IMR-90 (cell line): Measurements from ENCODE around the gene ZNF439. TPM values are rescaled to one million over a fixed set of nuclear protein-coding genes. Genes with fewer than 3 reads are reported as not detected.

ENCODE experiments used
- ATAC-seq: fragments of 200-7000 bp; cut with Tn5 transposase; 2 replicates; pipeline ENCODE4 v1.9.1; 2020; ENCODE audit warnings: low read depth, mild to moderate bottlenecking, moderate library complexity
- Bru-seq: library from RNA; stranded (reverse); fragments of 400-500 nt; gene quantifications from one replicate; lab custom pipeline; 2021; lab: Mats Ljungman, UMichigan
- BruChase-seq, 2 experiments: library from RNA; stranded (reverse); fragments of 400-500 nt; gene quantifications; one replicate each; lab custom pipeline; 2021; lab: Mats Ljungman, UMichigan
- BruUV-seq: library from RNA; stranded (reverse); fragments of 400-500 nt; replicated peaks from 2 replicates; lab custom pipeline; 2021; lab: Mats Ljungman, UMichigan
- CTCF ChIA-PET: fragments of 300-600 bp; formaldehyde crosslinking; extraction: SDS; loops from one replicate; lab custom pipeline; 2021; ENCODE audit warnings: antibody characterized with exemption; lab: Yijun Ruan, JAX
- POLR2A ChIA-PET: fragments of 300-600 bp; sonication (Branson Sonifier 250); formaldehyde crosslinking; loops from one replicate; lab custom pipeline; 2022; ENCODE audit warnings: antibody characterized with exemption; ENCODE audit not compliant: unreplicated experiment; lab: Charles Lee
- DNase-seq: peaks from one replicate; pipeline ENCODE4 v3.0.0; 2013
- H2AFZ ChIP-seq: replicated peaks from 2 replicates; pipeline ENCODE3; 2013; ENCODE audit warnings: low read length, mild to moderate bottlenecking; ENCODE audit not compliant: poor library complexity
- H2AK5ac ChIP-seq: 2 replicates; pipeline ENCODE4 v1.6.1; 2013; ENCODE audit warnings: low read depth, low read length, inconsistent platforms
- H2AK9ac ChIP-seq: replicated peaks from 2 replicates; pipeline ENCODE3; 2013; ENCODE audit warnings: mild to moderate bottlenecking, low read depth, low read length, moderate library complexity; ENCODE audit not compliant: poor library complexity
- H2BK120ac ChIP-seq: 2 replicates; pipeline ENCODE4 v1.6.1; 2013; ENCODE audit warnings: low read depth, low read length, inconsistent platforms
- H2BK15ac ChIP-seq: 3 replicates; pipeline ENCODE4 v1.6.1; 2013; ENCODE audit warnings: low read depth, low read length, inconsistent platforms
- H2BK20ac ChIP-seq: 2 replicates; pipeline ENCODE4 v1.6.1; 2013; ENCODE audit warnings: low read depth, mild to moderate bottlenecking, inconsistent platforms, low read length, moderate library complexity
- H2BK5ac ChIP-seq: 2 replicates; pipeline ENCODE4 v1.6.1; 2013; ENCODE audit warnings: mild to moderate bottlenecking, low read depth, low read length, inconsistent platforms; ENCODE audit not compliant: poor library complexity, severe bottlenecking
- H3K14ac ChIP-seq: replicated peaks from 2 replicates; pipeline ENCODE4 v1.6.1; 2013; ENCODE audit warnings: low read depth, low read length, inconsistent platforms
- H3K18ac ChIP-seq: 2 replicates; pipeline ENCODE4 v1.6.1; 2013; ENCODE audit warnings: low read depth, low read length, control low read depth
- H3K23ac ChIP-seq: 2 replicates; pipeline ENCODE4 v1.6.1; 2013; ENCODE audit warnings: low read depth, low read length, inconsistent platforms
- H3K27ac ChIP-seq: 2 replicates; pipeline ENCODE4 v1.5.1; 2013; ENCODE audit warnings: mild to moderate bottlenecking, control low read depth, low read length; ENCODE audit not compliant: insufficient read depth
- H3K27me3 ChIP-seq: 2 replicates; pipeline ENCODE4 v1.6.1; 2013; ENCODE audit warnings: low read length; ENCODE audit not compliant: control insufficient read depth, insufficient read depth
- H3K36me3 ChIP-seq: 2 replicates; pipeline ENCODE4 v1.6.1; 2013; ENCODE audit warnings: low read length, mixed read lengths; ENCODE audit not compliant: control insufficient read depth, insufficient read depth
- H3K4ac ChIP-seq: 2 replicates; pipeline ENCODE4 v1.6.1; 2013; ENCODE audit warnings: low read depth, low read length, inconsistent platforms
- H3K4me1 ChIP-seq: 2 replicates; pipeline ENCODE4 v1.6.1; 2013; ENCODE audit warnings: low read length, mixed read lengths; ENCODE audit not compliant: control insufficient read depth, insufficient read depth
- H3K4me2 ChIP-seq: 2 replicates; pipeline ENCODE4 v1.6.1; 2013; ENCODE audit warnings: low read depth, mild to moderate bottlenecking, control low read depth, low read length, moderate library complexity
- H3K4me3 ChIP-seq: 2 replicates; pipeline ENCODE4 v1.5.1; 2013; ENCODE audit warnings: low read depth, mild to moderate bottlenecking, control low read depth, low read length, moderate library complexity; ENCODE audit not compliant: insufficient read depth
- H3K56ac ChIP-seq: 2 replicates; pipeline ENCODE4 v1.6.1; 2013; ENCODE audit warnings: low read length, inconsistent platforms; ENCODE audit not compliant: insufficient read depth; ENCODE audit errors: extremely low read depth
- H3K79me1 ChIP-seq, 2 experiments: 2 replicates each; pipeline ENCODE4 v1.6.1; 2013; ENCODE audit warnings: low read length in 2 of 2, inconsistent platforms in 1 of 2, low read depth in 1 of 2
- H3K9ac ChIP-seq: 2 replicates; pipeline ENCODE4 v1.6.1; 2013; ENCODE audit warnings: low read depth, low read length, control low read depth
- H3K9me1 ChIP-seq: 2 replicates; pipeline ENCODE4 v1.6.1; 2013; ENCODE audit warnings: low read length, inconsistent platforms; ENCODE audit not compliant: insufficient read depth
- H3K9me3 ChIP-seq: 2 replicates; pipeline ENCODE4 v1.6.1; 2013; ENCODE audit warnings: low read length; ENCODE audit not compliant: control insufficient read depth, insufficient read depth
- H4K20me1 ChIP-seq: 2 replicates; pipeline ENCODE4 v1.6.1; 2013; ENCODE audit warnings: low read length, inconsistent platforms; ENCODE audit not compliant: insufficient read depth
- H4K5ac ChIP-seq: 2 replicates; pipeline ENCODE4 v1.6.1; 2013; ENCODE audit warnings: mild to moderate bottlenecking, low read depth, low read length, control low read depth
- H4K8ac ChIP-seq, 2 experiments: 2 replicates each; pipeline ENCODE4 v1.6.1; 2013; ENCODE audit warnings: low read depth in 2 of 2, low read length in 2 of 2, control low read depth in 1 of 2, inconsistent platforms in 1 of 2
- H4K91ac ChIP-seq: 2 replicates; pipeline ENCODE4 v1.6.1; 2013; ENCODE audit warnings: low read depth, low read length, inconsistent platforms; ENCODE audit not compliant: insufficient read depth
- MXI1 ChIP-seq: IDR thresholded peaks from 2 replicates; pipeline ENCODE4 v1.6.1; 2012; ENCODE audit warnings: low read depth, mild to moderate bottlenecking, low read length, moderate library complexity, borderline replicate concordance
- POLR2A ChIP-seq: IDR thresholded peaks from 2 replicates; pipeline ENCODE4 v1.6.1; 2012; ENCODE audit warnings: mild to moderate bottlenecking, low read depth, low read length
- RCOR1 ChIP-seq: IDR thresholded peaks from 2 replicates; pipeline ENCODE4 v1.6.1; 2012; ENCODE audit warnings: mild to moderate bottlenecking, low read length, improper control_type of control experiment; ENCODE audit not compliant: insufficient replicate concordance
- WGBS, 2 experiments: methylation state at CpG; one replicate each; pipeline versions ENCODE4 v1.1.5 to v1.1.7; 2013; ENCODE audit warnings: missing lambda C conversion rate in 2 of 2; ENCODE audit not compliant: insufficient read length in 1 of 2; ENCODE audit errors: extremely low coverage in 2 of 2; 5-methylcytosine and 5-hydroxymethylcytosine counted together
- dilution Hi-C: fragments of 300-500 bp; cut with HindIII; formaldehyde crosslinking; loops from one replicate; pipeline ENCODE4 v1.14.3; 2018; ENCODE audit warnings: low sequenced_read_pairs; ENCODE audit not compliant: unreplicated experiment
- in situ Hi-C: fragments of 300-500 bp; cut with MboI; formaldehyde crosslinking; loops from 3 replicates; pipeline ENCODE4 v1.14.3; 2019; ENCODE audit warnings: low sequenced_read_pairs, inconsistent platforms, mixed read lengths
- intact Hi-C: fragments of 100-400 bp; cut with micrococcal nuclease; formaldehyde crosslinking; loops from 2 replicates; pipeline ENCODE4 v1.10.0; 2022
- long read RNA-seq: library from polyadenylated mRNA; unstranded; transcript quantifications from one replicate; pipeline ENCODE4 v2.0.0, GENCODE V29; 2021; ENCODE audit not compliant: unreplicated experiment
- polyA plus RNA-seq, 3 experiments: library from polyadenylated mRNA; depleted of rRNA; stranded (reverse); fragments of >200 nt; gene quantifications; 2 replicates each; pipeline ENCODE4 v1.2.3, GENCODE V29; 2012; ENCODE audit warnings: low replicate concordance in 1 of 3
- total RNA-seq: library from RNA; depleted of rRNA; stranded (reverse); fragments of >200 nt; gene quantifications from 2 replicates; pipeline ENCODE4 v1.2.3, GENCODE V29; 2012; rRNA removed

Gene ZNF439
- 8.4 and 10.0 TPM in 2 replicates for total RNA-seq
- 3.8 and 4.8 TPM in 2 replicates for polyA plus RNA-seq (2012; rRNA removed)
- polyA plus RNA-seq (2012; cell fraction: cytosol; rRNA removed) = 0.57 and 0.87 TPM in 2 replicates
- polyA plus RNA-seq (2012; cell fraction: nucleus; rRNA removed; ENCODE audit: low replicate concordance) = 4.5 and 22.3 TPM in 2 replicates
- Bru-seq, nascent RNA = percentile 72 among the genes with signal in this experiment
- percentile 84 among the genes with signal in this experiment for BruChase-seq, experiment 1, labeled RNA remaining after a 6-hour chase
- BruChase-seq, experiment 2, labeled RNA remaining after a 2-hour chase = percentile 86 among the genes with signal in this experiment
- long read RNA-seq, partial matches to known transcripts = 0 of 9 reads
- long read RNA-seq, other reads (novel, unspliced or antisense) = 6 of 9 reads

DNA sequence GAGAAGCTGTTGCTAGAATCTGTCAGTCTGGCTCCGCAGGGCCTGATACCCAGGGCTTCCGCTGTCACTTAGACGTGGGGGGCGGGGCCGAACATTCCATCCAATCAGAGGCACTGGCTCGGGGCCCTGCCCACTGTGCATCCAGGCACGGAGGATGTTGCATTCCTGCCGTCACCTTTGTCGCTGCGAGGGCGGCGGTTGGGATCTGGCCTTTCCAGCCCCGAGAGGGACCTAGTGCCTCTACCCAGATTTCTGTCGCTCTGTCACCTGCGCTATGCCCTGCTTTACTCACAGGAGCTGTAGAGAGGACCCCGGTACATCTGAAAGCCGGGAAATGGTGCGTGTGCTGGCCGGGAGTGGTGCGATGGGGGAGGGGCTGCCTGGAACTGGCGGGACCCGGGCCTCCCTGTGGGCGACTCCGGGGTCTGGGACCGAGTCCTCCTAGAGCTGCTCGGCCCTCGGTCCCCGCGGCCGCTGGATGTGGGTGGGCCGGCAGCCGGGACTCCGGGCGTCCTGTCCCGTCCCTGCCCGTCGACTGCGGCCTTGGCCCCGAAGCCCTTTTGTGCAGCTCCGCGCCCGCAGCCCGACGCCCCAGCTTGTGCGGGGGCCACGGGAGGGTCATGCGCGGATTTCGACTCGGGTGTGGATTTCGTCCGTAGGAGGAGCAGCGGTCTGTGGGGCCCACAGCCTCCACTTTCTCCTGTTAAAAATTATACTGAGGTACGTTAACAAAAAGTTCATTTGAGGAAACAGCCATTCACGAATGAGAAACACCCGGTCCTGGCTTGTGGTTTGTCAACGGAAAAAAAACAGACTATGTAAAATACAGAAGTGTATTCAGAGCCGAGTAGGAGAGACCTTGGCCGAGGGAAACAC is at the start of gene ZNF439:
Gene ZNF439, plus strand, starts transcription at position 133 of the 876 bp plus-strand sequence. Its CDS starts 142 bp downstream, at position 275.
- CTCF ChIA-PET = interaction anchor here (0.6 to 1.1 kb wide), 2 partner anchors 26 to 51 kb away, joined by 3 read pairs; no protein-coding TSS in a partner anchor
- peaks cover 19 to 33% of the 10 kb centered on the region in 2 experiments; a peak in 3 of 4 replicates for H3K79me1 ChIP-seq
- H3K4me2 ChIP-seq = peak within 1 kb of the TSS; percentile 82
- peak within 1 kb of the TSS; percentile 82; the same call in 1 of the 2 replicates for H3K14ac ChIP-seq
- intact Hi-C loops (no loop called here), in situ Hi-C loops (no loop called here), dilution Hi-C loops (no loop called here)
- peaks cover 4% of the 10 kb centered on the region; the same call in 1 of the 2 replicates for H3K9me3 ChIP-seq
- 0 out of 2 replicates have a peak within 1 kb of the TSS, but pooled peaks have one; percentile 31 for H4K5ac ChIP-seq
- ATAC-seq (peak; percentile 99), DNase-seq (peak; percentile 71)
- H2BK120ac ChIP-seq = no peak within 1 kb of the TSS
- H3K56ac ChIP-seq = peak within 1 kb of the TSS; percentile 25; the same call in 1 of the 2 replicates
- H4K8ac ChIP-seq = peak within 1 kb of the TSS; percentile 58 to 75; a peak in 3 of 4 replicates
- no peak for TF ChIP-seq RCOR1
- no peak for TF ChIP-seq POLR2A
- TF ChIP-seq MXI1 = peak; percentile 54; the same call in 1 of the 2 replicates
- peak within 1 kb of the TSS; percentile 64 for H3K9ac ChIP-seq
- peak within 1 kb of the TSS; percentile 65; the same call in 1 of the 2 replicates for H2AK5ac ChIP-seq
- no peaks in the 10 kb centered on the region for H3K27me3 ChIP-seq
- POLR2A ChIA-PET = no interaction called here
- H2AFZ ChIP-seq = peak within 1 kb of the TSS; percentile 98
- peak within 1 kb of the TSS; percentile 73 for H3K27ac ChIP-seq
- no peaks in the 10 kb centered on the region for H3K9me1 ChIP-seq
- peak within 1 kb of the TSS; percentile 53 for H2BK5ac ChIP-seq
- H3K4me3 ChIP-seq = peak within 1 kb of the TSS; percentile 83
- no TSS peak for BruUV-seq
- no peaks in the 10 kb centered on the region for H4K20me1 ChIP-seq
- H2BK20ac ChIP-seq = no peak within 1 kb of the TSS
- peak within 1 kb of the TSS; percentile 87 for H3K23ac ChIP-seq
- WGBS, 2 experiments = 3% methylated on average over 21 of the region's 59 CpGs; no CpG with 5 or more reads in 1 of the 2 experiments
- H4K91ac ChIP-seq = 0 out of 2 replicates have a peak within 1 kb of the TSS, but pooled peaks have one; percentile 16
- peaks cover 3% of the 10 kb centered on the region for H3K36me3 ChIP-seq
- peak within 1 kb of the TSS; percentile 71; the same call in 1 of the 2 replicates for H3K4ac ChIP-seq
- peak within 1 kb of the TSS; percentile 96 for H2AK9ac ChIP-seq
- H2BK15ac ChIP-seq = no peak within 1 kb of the TSS
- H3K18ac ChIP-seq = peak within 1 kb of the TSS; percentile 21; the same call in 1 of the 2 replicates
- no peaks in the 10 kb centered on the region for H3K4me1 ChIP-seq
